GM23248 (cell line): ENCODE measurements around the gene TBCC.

Source experiments
- EZH2 ChIP-seq: fragments of 200-600 bp; sonication (generic); IDR thresholded peaks from 2 replicates; pipeline ENCODE4 v1.6.1; 2018; ENCODE audit warnings: antibody characterized with exemption, mild to moderate bottlenecking; ENCODE audit not compliant: insufficient read depth, poor library complexity, severe bottlenecking
- EZH2phosphoT487 ChIP-seq: fragments of 200-600 bp; sonication (generic); IDR thresholded peaks from 2 replicates; pipeline ENCODE4 v1.6.1; 2018; ENCODE audit warnings: antibody characterized with exemption, moderate library complexity, mild to moderate bottlenecking, low read depth; ENCODE audit not compliant: insufficient read depth

DNA sequence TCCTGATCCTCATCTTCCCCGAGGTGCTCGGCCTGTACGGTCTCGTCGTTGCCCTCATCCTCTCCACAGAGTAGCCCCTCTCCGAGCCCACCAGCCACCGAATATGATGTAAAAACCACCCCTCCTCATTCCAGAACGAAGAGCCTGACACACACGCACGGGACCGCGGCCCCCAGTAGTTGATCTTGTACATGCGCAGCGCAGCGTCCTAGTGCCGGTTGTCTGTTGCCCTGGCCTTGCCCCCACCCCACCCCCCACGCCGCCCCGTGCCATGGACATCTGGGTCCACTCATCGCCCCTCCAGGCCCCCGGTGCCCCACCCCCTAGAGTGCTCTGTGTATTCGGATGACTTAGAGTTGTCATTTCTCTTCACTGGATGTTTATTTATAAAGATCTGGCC is 18.3 kb downstream of the TBCC start:
- TF ChIP-seq EZH2: no peak
- no peak for TF ChIP-seq EZH2phosphoT487
